Panc1 (cell line): ENCODE data around the gene FAM20B. TPM values are rescaled to one million over a fixed set of nuclear protein-coding genes. Genes with fewer than 3 reads are reported as not detected.

Experiments used
- ATAC-seq: fragments of 200-7000 bp; cut with Tn5 transposase; 2 replicates; pipeline ENCODE4 v1.9.1; 2020; ENCODE audit warnings: mild to moderate bottlenecking, moderate library complexity
- BruUV-seq: library from RNA; stranded (reverse); fragments of 400-500 nt; replicated peaks from 2 replicates; lab custom pipeline; 2021; lab: Mats Ljungman, UMichigan
- CTCF ChIA-PET: fragments of 300-600 bp; sonication (Branson Sonifier 250); formaldehyde crosslinking; loops from one replicate; lab custom pipeline; 2022; ENCODE audit warnings: antibody characterized with exemption; lab: Charles Lee
- POLR2A ChIA-PET: fragments of 300-600 bp; sonication (Branson Sonifier 250); formaldehyde crosslinking; loops from one replicate; lab custom pipeline; 2022; ENCODE audit warnings: antibody characterized with exemption; lab: Charles Lee
- DNase-seq: peaks from one replicate; pipeline ENCODE4 v3.0.0-alpha.2; 2010; ENCODE audit warnings: low read depth, low spot score
- H3K27ac ChIP-seq: 2 replicates; pipeline ENCODE4 v1.5.1; 2011; ENCODE audit warnings: mild to moderate bottlenecking, low read length, inconsistent platforms
- H3K27me3 ChIP-seq: fragments of 200-500 bp; sonication (Bioruptor generic); 2 replicates; pipeline ENCODE4 v1.6.0; 2014; ENCODE audit warnings: low read length, inconsistent platforms; ENCODE audit not compliant: control insufficient read depth, insufficient read depth
- H3K36me3 ChIP-seq: fragments of 200-500 bp; sonication (Bioruptor generic); 2 replicates; pipeline ENCODE4 v1.5.1; 2014; ENCODE audit warnings: inconsistent platforms, mild to moderate bottlenecking, low read length, moderate library complexity; ENCODE audit not compliant: control insufficient read depth, insufficient read depth
- H3K4me1 ChIP-seq: 2 replicates; pipeline ENCODE4 v1.5.1; 2011; ENCODE audit warnings: inconsistent platforms, mild to moderate bottlenecking, low read length, moderate library complexity; ENCODE audit not compliant: control insufficient read depth, insufficient read depth
- H3K4me3 ChIP-seq, 2 experiments: 2 replicates each; pipeline ENCODE4 v1.5.1; 2011 to 2012; ENCODE audit warnings: low read depth in 2 of 2, low read length in 2 of 2, mild to moderate bottlenecking in 2 of 2, inconsistent platforms in 1 of 2, moderate library complexity in 1 of 2
- H3K9me3 ChIP-seq: fragments of 200-500 bp; sonication (Bioruptor generic); 2 replicates; pipeline ENCODE4 v1.5.1; 2014; ENCODE audit warnings: low read depth, mild to moderate bottlenecking, inconsistent platforms, low read length, moderate library complexity; ENCODE audit not compliant: control insufficient read depth, insufficient read depth
- CTCF ChIP-seq: fragments of 450-650 bp; IDR thresholded peaks from 2 replicates; pipeline ENCODE4 v1.5.1; 2017; ENCODE audit warnings: mild to moderate bottlenecking
- POLR2AphosphoS5 ChIP-seq: IDR thresholded peaks from 2 replicates; pipeline ENCODE4 v1.6.1; 2012; ENCODE audit warnings: mild to moderate bottlenecking, low read depth, low read length, moderate library complexity
- REST ChIP-seq, 2 experiments: IDR thresholded peaks; 2 replicates each; pipeline ENCODE4 v1.6.1; 2011 to 2012; ENCODE audit warnings: low read depth in 2 of 2, control low read depth in 1 of 2, low read length in 1 of 2, mild to moderate bottlenecking in 1 of 2, moderate library complexity in 1 of 2; ENCODE audit not compliant: insufficient read depth in 1 of 2
- SIN3A ChIP-seq: IDR thresholded peaks from 2 replicates; pipeline ENCODE4 v1.6.1; 2012; ENCODE audit warnings: low read depth, mild to moderate bottlenecking, low read length, moderate library complexity, borderline replicate concordance; ENCODE audit not compliant: insufficient read depth
- TCF7L2 ChIP-seq: IDR thresholded peaks from 2 replicates; pipeline ENCODE4 v1.6.1; 2011; ENCODE audit warnings: mild to moderate bottlenecking, low read depth, low read length, inconsistent platforms
- in situ Hi-C: cut with HindIII; loops from 2 replicates; pipeline ENCODE4 v1.10.0; 2016; ENCODE audit warnings: low sequenced_read_pairs, low pct_unique_long_range_greater_than_20kb
- intact Hi-C: fragments of 100-400 bp; cut with micrococcal nuclease; formaldehyde crosslinking; loops from one replicate; pipeline ENCODE4 v1.10.0; 2022; ENCODE audit not compliant: unreplicated experiment
- total RNA-seq: library from RNA; stranded (reverse); gene quantifications from one replicate; pipeline ENCODE4 v1.2.1, GENCODE V29; 2021; ENCODE audit not compliant: unreplicated experiment

Gene FAM20B
- total RNA-seq, 1 experiment from 2014 or later: 49.9 TPM

- intact Hi-C loops: no loop called here
- CTCF ChIA-PET: no interaction called here
- in situ Hi-C loops: no loop called here
- POLR2A ChIA-PET: no interaction called here
- Histone ChIP-seq H3K36me3 (no peaks in the 10 kb centered on the region), H3K27ac (no peak overlapping the region), H3K27me3 (no peaks in the 10 kb centered on the region), H3K4me1 (no peaks in the 10 kb centered on the region), H3K4me3 (no peak overlapping the region), H3K9me3 (no peaks in the 10 kb centered on the region)
- TF ChIP-seq REST (IDR thresholded peaks at IDR 0.05; ENCODE audit: insufficient read depth in 1 of 2, low read depth in 2 of 2, low read length in 1 of 2): no peak
- TF ChIP-seq CTCF: no peak
- TF ChIP-seq TCF7L2: no peak
- no peak for TF ChIP-seq POLR2AphosphoS5
- no peak for TF ChIP-seq SIN3A
- ATAC-seq (no peak), DNase-seq (no peak)
- no TSS peak for BruUV-seq
Measured at GRCh38 chr1:179061360-179062282, 35.9 kb downstream of the FAM20B start.

- no TSS peak for BruUV-seq
- Histone ChIP-seq H3K9me3 (no peaks in the 10 kb centered on the region), H3K36me3 (no peaks in the 10 kb centered on the region), H3K27me3 (no peaks in the 10 kb centered on the region), H3K4me1 (no peaks in the 10 kb centered on the region), H3K27ac (no peak overlapping the region), H3K4me3 (no peak overlapping the region)
- in situ Hi-C loops: no loop called here
- intact Hi-C loops: no loop called here
- DNase-seq: no peak
- TF ChIP-seq REST (IDR thresholded peaks at IDR 0.05; ENCODE audit: insufficient read depth in 1 of 2, low read depth in 2 of 2, low read length in 1 of 2): no peak
- no peak for TF ChIP-seq CTCF
- no peak for TF ChIP-seq POLR2AphosphoS5
- TF ChIP-seq SIN3A: no peak
- no peak for TF ChIP-seq TCF7L2
- ChIA-PET POLR2A (no interaction called here), CTCF (no interaction called here)
- no peak for ATAC-seq
Measured at GRCh38 chr1:179066471-179066870, 40.8 kb downstream of the FAM20B start.
